CD4-positive, alpha-beta T cell (primary cell): ENCODE measurements around the gene HBG2. TPM values are rescaled to one million over a fixed set of nuclear protein-coding genes. Genes with fewer than 3 reads are reported as not detected.

Source experiments
- ATAC-seq: fragments of 200-7000 bp; cut with Tn5 transposase; one replicate; pipeline ENCODE4 v1.10.0; 2022; ENCODE audit warnings: mild to moderate bottlenecking; ENCODE audit not compliant: poor library complexity
- CTCF ChIA-PET: fragments of 350-600 bp; sonication (Branson Sonifier 250); formaldehyde crosslinking; loops from one replicate; lab custom pipeline; 2021; ENCODE audit warnings: antibody characterized with exemption, inconsistent platforms; lab: Charles Lee
- POLR2A ChIA-PET: fragments of 350-600 bp; sonication (Branson Sonifier 250); formaldehyde crosslinking; loops from one replicate; lab custom pipeline; 2021; ENCODE audit warnings: antibody characterized with exemption, inconsistent platforms; lab: Charles Lee
- DNase-seq, 14 experiments: peaks; one replicate each; pipeline ENCODE4 v3.0.0-alpha.2; 2013 to 2020; ENCODE audit warnings: mixed read lengths in 2 of 14
- H3K27ac ChIP-seq, 2 donors: one replicate each; pipeline versions ENCODE4 v1.5.1 to v1.7.0; 2013; ENCODE audit warnings: low read length in 2 of 2, low read depth in 1 of 2, mild to moderate bottlenecking in 1 of 2
- H3K27me3 ChIP-seq, 2 experiments: 1 replicate in 1 of 2; 2 replicates in 1 of 2; pipeline versions ENCODE4 v1.6.1 to v1.7.0; 2013; ENCODE audit warnings: low read length in 2 of 2, control low read depth in 1 of 2, mild to moderate bottlenecking in 1 of 2, moderate library complexity in 1 of 2; ENCODE audit not compliant: insufficient read depth in 2 of 2, control insufficient read depth in 1 of 2
- H3K36me3 ChIP-seq: one replicate; pipeline ENCODE4 v1.6.1; 2013; ENCODE audit warnings: low read length, control low read depth; ENCODE audit not compliant: insufficient read depth
- H3K4me1 ChIP-seq: one replicate; pipeline ENCODE4 v1.6.1; 2013; ENCODE audit warnings: low read length, control low read depth; ENCODE audit not compliant: insufficient read depth
- H3K4me3 ChIP-seq: one replicate; pipeline ENCODE4 v1.5.1; 2013; ENCODE audit warnings: mild to moderate bottlenecking, low read length, moderate library complexity
- H3K9me3 ChIP-seq, 2 experiments: 1 replicate in 1 of 2; 2 replicates in 1 of 2; pipeline versions ENCODE4 v1.6.1 to v1.7.0; 2013; ENCODE audit warnings: low read length in 2 of 2, mild to moderate bottlenecking in 2 of 2, control low read depth in 1 of 2, moderate library complexity in 1 of 2; ENCODE audit not compliant: control insufficient read depth in 1 of 2, insufficient read depth in 1 of 2
- H3K27ac Mint-ChIP-seq: one replicate; pipeline ENCODE4 v1.8.0; 2020; ENCODE audit warnings: mixed read lengths
- H3K27me3 Mint-ChIP-seq: one replicate; pipeline ENCODE4 v1.8.0; 2021; ENCODE audit warnings: mixed read lengths
- H3K36me3 Mint-ChIP-seq: one replicate; pipeline ENCODE4 v1.8.0; 2021; ENCODE audit warnings: low read depth, mixed read lengths
- H3K4me1 Mint-ChIP-seq: one replicate; pipeline ENCODE4 v1.8.0; 2021; ENCODE audit warnings: low read depth, mixed read lengths
- H3K4me3 Mint-ChIP-seq: one replicate; pipeline ENCODE4 v1.8.0; 2020; ENCODE audit warnings: mild to moderate bottlenecking, mixed read lengths
- H3K9me3 Mint-ChIP-seq: one replicate; pipeline ENCODE4 v1.8.0; 2020; ENCODE audit warnings: mixed read lengths
- CTCF ChIP-seq: fragments of 200-600 bp; IDR thresholded peaks from one replicate; pipeline ENCODE4 v1.8.0; 2022; ENCODE audit warnings: antibody characterized with exemption, mild to moderate bottlenecking
- intact Hi-C, 2 experiments: fragments of 100-400 bp; cut with DNase I in 1 of 2; cut with micrococcal nuclease in 1 of 2; formaldehyde crosslinking; loops; one replicate each; pipeline versions ENCODE4 v1.15.1 to v1.9.0; 2023 to 2025; cut with DNase I, micrococcal nuclease
- total RNA-seq, 174 experiments: library from RNA in 2 of 174; stranded (reverse) in 2 of 174; gene quantifications; one replicate each; pipeline ENCODE4 v1.2.3 and lab custom pipeline; 2021 to 2026

HBG2 gene
- total RNA-seq, 2 experiments from 2014 or later = not detected

- Histone ChIP-seq H3K27ac (no peak overlapping the region), H3K4me1 (no peaks in the 10 kb centered on the region), H3K36me3 (no peaks in the 10 kb centered on the region), H3K27me3 (peaks cover 3% of the 10 kb centered on the region in 2 experiments), H3K4me3 (no peak overlapping the region), H3K9me3 (no peaks in the 10 kb centered on the region)
- H3K4me1 Mint-ChIP-seq = no peaks in the 10 kb centered on the region
- intact Hi-C loops = no loop called here
- H3K4me3 Mint-ChIP-seq = no peak overlapping the region
- no peak overlapping the region for H3K27ac Mint-ChIP-seq
- no peak for TF ChIP-seq CTCF
- ChIA-PET CTCF (no interaction called here), POLR2A (no interaction called here)
- ATAC-seq (no peak), DNase-seq (no peak)
- peaks cover 3% of the 10 kb centered on the region for H3K27me3 Mint-ChIP-seq
- H3K9me3 Mint-ChIP-seq = peaks cover 2% of the 10 kb centered on the region
- no peaks in the 10 kb centered on the region for H3K36me3 Mint-ChIP-seq
Observed at GRCh38 chr11:5252919-5253265, 1.7 kb downstream of the HBG2 start.

GRCh38 chr11:5252192-5252918, 2.2 kb downstream of the HBG2 start:
- no peak overlapping the region for H3K27ac Mint-ChIP-seq
- H3K36me3 Mint-ChIP-seq = no peaks in the 10 kb centered on the region
- intact Hi-C loops = no loop called here
- Histone ChIP-seq H3K4me1 (no peaks in the 10 kb centered on the region), H3K36me3 (no peaks in the 10 kb centered on the region), H3K27me3 (peaks cover 3% of the 10 kb centered on the region in 2 experiments), H3K9me3 (no peaks in the 10 kb centered on the region), H3K27ac (no peak overlapping the region), H3K4me3 (no peak overlapping the region)
- TF ChIP-seq CTCF = no peak
- H3K27me3 Mint-ChIP-seq = peaks cover 3% of the 10 kb centered on the region
- H3K4me3 Mint-ChIP-seq = no peak overlapping the region
- no peaks in the 10 kb centered on the region for H3K4me1 Mint-ChIP-seq
- CTCF ChIA-PET = no interaction called here
- ATAC-seq = no peak
- POLR2A ChIA-PET = no interaction called here
- DNase-seq = no peak
- H3K9me3 Mint-ChIP-seq = no peaks in the 10 kb centered on the region

- TF ChIP-seq CTCF = no peak
- Mint-ChIP-seq H3K9me3 (no peaks in the 10 kb centered on the region), H3K4me3 (no peak overlapping the region), H3K36me3 (no peaks in the 10 kb centered on the region), H3K4me1 (no peaks in the 10 kb centered on the region), H3K27ac (no peak overlapping the region), H3K27me3 (peaks cover 3% of the 10 kb centered on the region)
- Histone ChIP-seq H3K27me3 (peaks cover 3% of the 10 kb centered on the region in 2 experiments), H3K27ac (no peak overlapping the region), H3K4me1 (no peaks in the 10 kb centered on the region), H3K36me3 (no peaks in the 10 kb centered on the region), H3K4me3 (no peak overlapping the region), H3K9me3 (no peaks in the 10 kb centered on the region)
- POLR2A ChIA-PET = no interaction called here
- no peak for ATAC-seq
- intact Hi-C loops = no loop called here
- CTCF ChIA-PET = no interaction called here
- DNase-seq = no peak
Observed at GRCh38 chr11:5251746-5252145, 2.8 kb downstream of the HBG2 start.
